ENCODE measurements around the gene GALNT17.

The GALNT17 gene

GRCh38 chr7:71454981-71455380, 323.0 kb downstream of the GALNT17 start:
- TF ChIP-seq CTCF (conservative IDR thresholded peaks at IDR 0.05): no peak
- H3K27ac ChIP-seq: no peak overlapping the region

- H3K27ac ChIP-seq: no peak overlapping the region
- no peak for TF ChIP-seq CTCF (conservative IDR thresholded peaks at IDR 0.05)
These were observed 325.1 kb downstream of the GALNT17 start for GRCh38 chr7:71457021-71457420.

- TF ChIP-seq CTCF (conservative IDR thresholded peaks at IDR 0.05): no peak
- H3K27ac ChIP-seq: no peak overlapping the region
These were observed 326.1 kb downstream of the GALNT17 start for GRCh38 chr7:71457846-71458590.

- TF ChIP-seq CTCF (conservative IDR thresholded peaks at IDR 0.05): no peak
- H3K27ac ChIP-seq: no peak overlapping the region
These were observed 327.2 kb downstream of the GALNT17 start for GRCh38 chr7:71459132-71459531.

- TF ChIP-seq CTCF (conservative IDR thresholded peaks at IDR 0.05): no peak
- no peak overlapping the region for H3K27ac ChIP-seq
These were observed 329.6 kb downstream of the GALNT17 start for GRCh38 chr7:71461572-71461971.

- H3K27ac ChIP-seq: no peak overlapping the region
- no peak for TF ChIP-seq CTCF (conservative IDR thresholded peaks at IDR 0.05)
These were observed 333.8 kb downstream of the GALNT17 start for GRCh38 chr7:71465741-71466189.

- no peak for TF ChIP-seq CTCF (conservative IDR thresholded peaks at IDR 0.05)
- H3K27ac ChIP-seq: no peak overlapping the region
These were observed 334.7 kb downstream of the GALNT17 start for GRCh38 chr7:71466448-71467145.
